Effector memory CD4-positive, alpha-beta T cell (primary cell): ENCODE data around the gene UBE2R2.
"Not testable (repeated sequence)": the region's sequence is repeated elsewhere in the genome, so short reads cannot be mapped to it uniquely, and the experiment has no call there.

Experiments used
- DNase-seq, 3 donors: peaks; one replicate each; pipeline ENCODE4 v3.0.0-alpha.2; 2020
- H3K27ac ChIP-seq: 2 replicates; pipeline ENCODE4 v1.7.0; 2013; ENCODE audit warnings: mild to moderate bottlenecking, low read length, moderate library complexity; ENCODE audit not compliant: insufficient read depth, poor library complexity, severe bottlenecking
- H3K27me3 ChIP-seq: replicated peaks from 2 replicates; pipeline ENCODE4 v1.7.0; 2013; ENCODE audit warnings: mild to moderate bottlenecking, low read length; ENCODE audit not compliant: insufficient read depth, control insufficient read depth, poor library complexity, severe bottlenecking
- H3K36me3 ChIP-seq: 2 replicates; pipeline ENCODE4 v1.7.0; 2013; ENCODE audit warnings: mild to moderate bottlenecking, low read length, moderate library complexity; ENCODE audit not compliant: control insufficient read depth, insufficient read depth
- H3K4me1 ChIP-seq: 2 replicates; pipeline ENCODE4 v1.7.0; 2013; ENCODE audit warnings: low read length, mild to moderate bottlenecking; ENCODE audit not compliant: control insufficient read depth, insufficient read depth, poor library complexity, severe bottlenecking
- H3K4me3 ChIP-seq: 2 replicates; pipeline ENCODE4 v1.7.0; 2013; ENCODE audit warnings: low read length, low read depth, mild to moderate bottlenecking; ENCODE audit not compliant: insufficient read depth, poor library complexity, severe bottlenecking
- H3K9me3 ChIP-seq: 2 replicates; pipeline ENCODE4 v1.7.0; 2013; ENCODE audit warnings: mild to moderate bottlenecking, low read length, moderate library complexity; ENCODE audit not compliant: control insufficient read depth

UBE2R2 gene

DNA sequence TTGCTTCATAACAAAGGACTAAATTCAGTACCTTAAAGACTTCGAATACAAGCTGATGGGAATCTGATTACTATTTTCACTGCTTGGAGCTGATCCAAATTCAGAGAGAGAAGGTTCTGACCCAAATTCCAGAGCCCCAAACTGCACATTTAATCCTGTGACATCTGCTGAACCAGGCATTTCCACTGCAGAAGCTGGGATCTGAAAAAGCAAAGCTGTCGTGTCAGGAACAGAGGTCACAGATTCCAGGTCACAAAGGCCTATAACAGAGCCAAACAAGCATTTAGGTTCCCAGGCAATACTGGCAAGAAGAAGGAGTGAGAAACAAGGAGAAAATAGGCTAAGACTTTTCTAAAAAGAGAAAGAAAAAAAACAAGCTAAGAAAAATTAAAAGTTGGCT is 126.4 kb downstream of the UBE2R2 start:
- no peak overlapping the region for H3K4me3 ChIP-seq
- no peaks in the 10 kb centered on the region for H3K4me1 ChIP-seq
- no peaks in the 10 kb centered on the region for H3K27me3 ChIP-seq
- no peak overlapping the region for H3K27ac ChIP-seq
- no peak for DNase-seq
- H3K36me3 ChIP-seq: peaks cover 36% of the 10 kb centered on the region
- H3K9me3 ChIP-seq: no peaks in the 10 kb centered on the region

DNA sequence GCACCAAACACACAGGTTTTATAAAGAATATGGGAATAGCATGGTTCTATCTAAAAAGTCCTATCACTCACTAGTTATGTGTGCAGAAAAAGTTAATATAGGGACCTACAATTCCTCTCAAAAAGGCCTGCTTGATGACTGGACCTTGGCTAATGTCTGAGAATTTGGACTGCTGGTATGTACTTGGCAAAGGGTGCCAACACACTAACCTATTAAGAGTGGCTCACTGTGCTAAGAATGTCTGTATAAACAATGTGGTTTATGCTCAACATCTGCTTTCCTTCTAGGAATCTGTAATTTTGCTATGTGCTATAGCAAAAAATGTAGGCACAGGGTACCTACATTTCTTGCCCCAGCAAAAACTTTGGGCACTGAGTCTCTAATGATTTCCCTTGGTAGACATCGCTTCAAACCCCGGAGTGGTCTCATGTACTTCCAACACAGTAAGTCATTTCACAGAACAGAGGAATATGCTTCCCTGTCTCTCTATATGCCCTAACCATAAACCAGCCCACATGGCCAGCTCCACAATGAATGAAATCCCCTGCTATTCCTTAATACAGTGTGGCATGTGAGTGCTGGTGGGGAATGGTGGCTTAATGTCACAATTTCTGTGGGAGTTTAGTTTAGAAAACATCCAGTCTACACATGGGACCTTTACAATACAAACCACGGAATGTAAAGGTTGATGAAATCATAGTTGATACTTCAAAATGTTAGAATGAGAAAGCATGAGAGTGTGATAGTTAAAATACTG is 130.0 kb downstream of the UBE2R2 start:
- no peak for DNase-seq
- Histone ChIP-seq H3K4me3 (no peak overlapping the region), H3K36me3 (peaks cover 46% of the 10 kb centered on the region), H3K9me3 (no peaks in the 10 kb centered on the region), H3K27ac (no peak overlapping the region), H3K4me1 (no peaks in the 10 kb centered on the region), H3K27me3 (no peaks in the 10 kb centered on the region)

DNA sequence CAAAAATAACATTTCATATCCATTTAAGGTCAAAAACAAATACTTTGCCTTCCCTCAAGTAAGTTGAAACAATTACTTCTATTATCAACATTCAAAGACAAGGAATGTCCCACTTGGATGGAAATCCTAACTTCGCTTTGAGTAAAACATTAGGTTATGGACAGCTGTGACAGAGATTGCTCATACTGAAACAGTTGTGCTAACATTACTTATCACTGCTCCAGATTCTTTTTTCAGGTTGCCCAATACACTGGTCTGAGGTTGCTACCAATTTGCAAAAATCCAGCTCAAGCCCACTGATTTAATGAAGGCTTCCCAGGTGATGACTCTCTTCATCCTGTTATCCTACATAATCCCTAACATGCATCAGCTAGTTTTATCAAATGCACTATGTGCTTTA is 133.4 kb downstream of the UBE2R2 start:
- Histone ChIP-seq H3K4me1 (no peaks in the 10 kb centered on the region), H3K36me3 (peaks cover 24% of the 10 kb centered on the region), H3K9me3 (no peaks in the 10 kb centered on the region), H3K27me3 (no peaks in the 10 kb centered on the region), H3K4me3 (no peak overlapping the region), H3K27ac (no peak overlapping the region)
- DNase-seq: no peak

DNA sequence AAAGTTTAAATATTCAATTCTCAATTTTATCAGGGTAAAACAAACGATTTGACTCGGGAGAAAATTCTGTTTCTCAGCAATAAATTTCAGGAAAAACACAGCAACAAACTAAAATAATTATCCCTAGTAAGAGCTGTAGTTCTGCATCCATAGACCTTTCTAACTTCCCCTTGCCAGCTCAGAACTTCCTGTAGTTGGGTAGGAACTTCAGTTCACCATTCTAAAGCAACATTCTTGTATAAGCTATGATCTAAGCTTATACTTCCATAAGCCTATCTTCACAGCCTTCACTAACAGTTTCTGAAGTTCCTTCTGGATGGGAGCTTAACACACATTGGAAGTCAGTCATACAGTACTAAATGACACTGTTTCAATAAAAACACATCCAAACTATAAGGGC is 135.1 kb downstream of the UBE2R2 start:
- no peaks in the 10 kb centered on the region for H3K4me1 ChIP-seq

DNA sequence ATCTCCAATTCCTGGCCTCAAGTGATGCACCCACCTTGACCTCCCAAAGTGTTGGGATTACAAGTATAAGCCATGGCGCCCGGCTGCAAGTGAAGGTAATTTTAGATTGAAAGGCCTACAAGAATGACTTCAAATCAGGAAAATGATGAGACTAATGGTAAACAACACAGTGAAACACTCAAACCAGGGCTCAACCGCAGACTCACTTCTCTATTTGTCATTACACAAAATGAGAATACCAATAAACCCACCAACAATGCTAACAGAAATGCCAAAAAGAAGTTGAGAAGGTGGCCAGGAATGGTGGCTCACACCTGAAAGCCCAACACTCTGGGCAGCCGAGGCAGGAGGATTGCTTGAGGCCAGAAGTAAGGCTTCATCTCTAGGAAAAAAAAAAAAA is 139.6 kb downstream of the UBE2R2 start:
- Histone ChIP-seq H3K4me1 (no peaks in the 10 kb centered on the region), H3K36me3 (peaks cover 15% of the 10 kb centered on the region), H3K27me3 (no peaks in the 10 kb centered on the region), H3K4me3 (no peak overlapping the region), H3K9me3 (no peaks in the 10 kb centered on the region), H3K27ac (no peak overlapping the region)
- DNase-seq: no peak

More for the DNA sequence above, 135.1 kb downstream of the UBE2R2 start:
- DNase-seq: no peak
- Histone ChIP-seq H3K27me3 (no peaks in the 10 kb centered on the region), H3K9me3 (no peaks in the 10 kb centered on the region), H3K36me3 (peaks cover 28% of the 10 kb centered on the region), H3K27ac (no peak overlapping the region), H3K4me3 (no peak overlapping the region)

DNA sequence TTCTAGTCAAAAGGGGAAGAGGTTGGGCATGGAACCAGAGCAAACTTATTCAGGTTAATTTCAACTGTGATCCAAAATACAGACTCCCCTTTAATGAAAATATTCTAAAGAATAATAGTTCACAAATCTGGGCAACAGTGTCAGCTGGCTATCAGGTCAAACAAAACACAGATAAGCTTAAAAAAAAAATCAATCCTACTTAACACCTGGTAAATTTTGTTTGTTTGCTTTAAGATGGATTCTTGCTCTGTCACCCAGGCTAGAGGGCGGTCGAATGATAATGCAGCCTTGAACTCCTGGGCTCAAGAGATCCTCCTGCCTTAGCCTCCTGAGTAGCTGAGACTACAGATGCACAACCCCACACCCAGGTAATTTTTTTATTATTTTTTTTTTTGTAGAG is 142.8 kb downstream of the UBE2R2 start:
- DNase-seq: no peak
- H3K4me3 ChIP-seq: no peak overlapping the region
- H3K4me1 ChIP-seq: no peaks in the 10 kb centered on the region
- no peak overlapping the region for H3K27ac ChIP-seq
- H3K27me3 ChIP-seq: no peaks in the 10 kb centered on the region
- H3K36me3 ChIP-seq: peaks cover 15% of the 10 kb centered on the region
- H3K9me3 ChIP-seq: no peaks in the 10 kb centered on the region

DNA sequence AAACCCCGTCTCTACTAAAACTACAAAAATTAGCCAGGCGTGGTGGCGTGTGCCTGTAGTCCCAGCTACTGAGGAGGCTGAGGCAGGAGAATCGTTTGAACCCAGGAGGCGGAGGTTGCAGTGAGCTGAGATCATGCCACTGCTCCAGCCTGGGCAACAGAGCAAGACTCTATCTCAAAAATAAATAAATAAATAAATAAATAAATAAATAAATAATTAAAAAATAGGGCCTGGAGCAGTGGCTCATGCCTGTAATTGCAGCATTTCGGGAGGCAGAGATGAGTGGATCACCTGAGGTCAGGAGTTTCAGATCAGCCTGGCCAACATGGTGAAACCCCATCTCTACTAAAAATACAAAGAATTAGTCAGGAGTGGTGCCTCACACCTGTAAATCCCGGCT is 145.5 kb downstream of the UBE2R2 start:
- not testable (repeated sequence) for H3K36me3 ChIP-seq, H3K27me3 ChIP-seq, DNase-seq, H3K27ac ChIP-seq, H3K4me3 ChIP-seq, H3K4me1 ChIP-seq, H3K9me3 ChIP-seq

DNA sequence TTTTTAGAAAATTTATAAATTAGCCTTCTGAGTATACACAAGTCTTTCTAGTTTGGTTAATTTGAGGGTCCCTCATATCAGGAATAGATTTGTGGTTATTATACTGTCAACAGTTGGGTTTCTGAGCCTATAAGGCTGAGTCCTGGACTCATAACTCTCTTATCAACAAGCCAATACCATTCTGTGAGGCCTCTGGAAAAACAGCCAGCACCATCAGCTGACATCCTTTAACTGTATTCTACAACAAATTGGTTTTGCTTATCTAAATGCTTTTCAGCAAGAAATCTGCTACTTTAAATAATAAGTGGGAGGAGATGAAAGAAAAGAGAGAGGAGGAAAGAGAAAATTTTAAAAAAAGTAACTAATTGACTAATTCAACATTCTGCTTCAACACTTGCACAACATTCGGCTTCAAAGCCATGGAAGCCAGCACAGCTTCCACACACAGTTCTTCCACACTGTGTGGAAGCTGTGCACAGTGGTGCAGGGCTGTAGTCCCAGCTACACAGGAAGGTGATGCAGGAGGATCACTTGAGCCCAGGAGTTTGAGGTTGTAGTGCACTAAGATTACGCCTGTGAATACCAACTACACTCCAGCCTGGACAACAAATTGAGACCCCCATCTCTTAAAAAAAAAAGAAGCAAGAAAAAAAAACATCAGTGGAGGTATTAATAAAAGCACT is 147.3 kb downstream of the UBE2R2 start:
- Histone ChIP-seq H3K27ac (no peak overlapping the region), H3K4me1 (no peaks in the 10 kb centered on the region), H3K9me3 (no peaks in the 10 kb centered on the region), H3K27me3 (no peaks in the 10 kb centered on the region), H3K36me3 (peaks cover 7% of the 10 kb centered on the region), H3K4me3 (no peak overlapping the region)
- no peak for DNase-seq
